Hepatic stellate cell (primary cell): Measurements from ENCODE around the gene CYFIP1.

Source experiments
- DNase-seq: peaks from one replicate; pipeline ENCODE4 v3.0.0; 2011; ENCODE audit warnings: low spot score

Gene CYFIP1

GRCh38 chr15:22968366-22968765, 11.8 kb downstream of the CYFIP1 start:
- DNase-seq, result peak; percentile 85

- DNase-seq, result no peak
Measured at GRCh38 chr15:22967084-22967770, 12.9 kb downstream of the CYFIP1 start.

- no peak for DNase-seq
Measured at GRCh38 chr15:22966321-22967083, 13.7 kb downstream of the CYFIP1 start.

- no peak for DNase-seq
Measured at GRCh38 chr15:22963641-22964040, 16.5 kb downstream of the CYFIP1 start.

- no peak for DNase-seq
Measured at GRCh38 chr15:22962611-22963010, 17.6 kb downstream of the CYFIP1 start.

GRCh38 chr15:22961762-22962161, 18.4 kb downstream of the CYFIP1 start:
- no peak for DNase-seq

GRCh38 chr15:22960556-22960955, 19.6 kb downstream of the CYFIP1 start:
- no peak for DNase-seq

GRCh38 chr15:22960126-22960525, 20.0 kb downstream of the CYFIP1 start:
- DNase-seq, result no peak

- no peak for DNase-seq
Measured at GRCh38 chr15:22959321-22960101, 20.7 kb downstream of the CYFIP1 start.

GRCh38 chr15:22958487-22959280, 21.5 kb downstream of the CYFIP1 start:
- DNase-seq, result no peak

- no peak for DNase-seq
Measured at GRCh38 chr15:22956978-22957260, 23.2 kb downstream of the CYFIP1 start.

GRCh38 chr15:22956257-22956977, 23.8 kb downstream of the CYFIP1 start:
- DNase-seq, result no peak

GRCh38 chr15:22955544-22956119, 24.5 kb downstream of the CYFIP1 start:
- DNase-seq, result no peak

GRCh38 chr15:22954798-22955543, 25.2 kb downstream of the CYFIP1 start:
- no peak for DNase-seq

- no peak for DNase-seq
Measured at GRCh38 chr15:22954326-22954725, 25.8 kb downstream of the CYFIP1 start.

- DNase-seq, result no peak
Measured at GRCh38 chr15:22952796-22953579, 27.2 kb downstream of the CYFIP1 start.

GRCh38 chr15:22951381-22952280, 28.5 kb downstream of the CYFIP1 start:
- DNase-seq, result peak; percentile 57

GRCh38 chr15:22951031-22951380, 29.2 kb downstream of the CYFIP1 start:
- no peak for DNase-seq
